ENCODE results near the gene CPO.

- TF ChIP-seq CTCF (IDR thresholded peaks at IDR 0.05): no peak
- no peak for TF ChIP-seq ZFX (IDR thresholded peaks at IDR 0.05; ENCODE audit: borderline replicate concordance)
These were observed 73.1 kb downstream of the CPO start for GRCh38 chr2:207012461-207012860.

Data from 22Rv1 (cell line).